GM21515 (cell line): ENCODE results near the gene STK10.
"Not testable (repeated sequence)": the region's sequence is repeated elsewhere in the genome, so short reads cannot be mapped to it uniquely, and the experiment has no call there.

Source experiments
- ATAC-seq: cut with Tn5 transposase; IDR thresholded peaks from one replicate; pipeline ENCODE4 v1.9.1; 2021; ENCODE audit not compliant: unreplicated experiment

The STK10 gene

GRCh38 chr5:172167895-172168294, 20.1 kb downstream of the STK10 start:
- no peak for ATAC-seq

GRCh38 chr5:172166030-172166826, 21.8 kb downstream of the STK10 start:
- no peak for ATAC-seq

- ATAC-seq: no peak
Observed at GRCh38 chr5:172165465-172165864, 22.6 kb downstream of the STK10 start.

- ATAC-seq: no peak
Observed at GRCh38 chr5:172164769-172165212, 23.2 kb downstream of the STK10 start.

DNA sequence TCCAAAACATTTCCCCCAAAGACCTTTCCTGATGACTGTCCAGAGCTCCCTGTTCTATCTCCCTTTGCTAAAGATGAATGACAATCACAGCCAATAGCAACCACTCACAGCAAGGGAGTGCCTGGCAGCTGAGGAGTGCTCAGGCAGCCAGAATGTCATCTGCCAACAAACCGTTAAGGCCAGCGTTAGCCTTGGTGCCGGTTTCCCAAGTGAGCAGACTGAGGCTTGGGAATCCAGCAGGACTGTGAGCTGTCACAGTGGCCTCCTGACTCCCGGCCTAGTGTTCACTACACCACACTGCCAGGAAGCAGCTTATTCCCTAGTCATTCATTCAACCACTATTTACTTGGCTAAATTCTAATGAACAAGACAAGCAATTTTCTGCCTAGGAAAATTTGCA, 24.7 kb downstream of the STK10 start:
- ATAC-seq: no peak

DNA sequence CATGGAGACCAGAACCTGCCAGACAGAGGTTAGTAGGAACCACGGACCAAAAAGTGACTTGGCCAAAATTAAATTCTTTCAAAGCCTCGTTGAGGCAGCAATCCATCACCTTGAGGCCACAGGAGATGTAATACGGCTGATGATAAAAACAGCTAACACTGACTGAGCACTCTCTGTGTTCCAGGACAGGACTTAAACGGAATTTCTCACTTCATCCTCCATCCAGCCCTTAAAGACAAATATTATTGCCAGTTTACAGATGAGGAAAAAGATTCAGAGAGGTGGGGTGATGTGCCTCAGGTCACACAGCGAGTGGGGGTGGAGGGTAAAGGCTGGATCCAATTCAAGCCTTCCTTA, 25.1 kb downstream of the STK10 start:
- ATAC-seq: no peak

- no peak for ATAC-seq
Observed at GRCh38 chr5:172162323-172162986, 25.6 kb downstream of the STK10 start.

GRCh38 chr5:172160506-172160905, 27.5 kb downstream of the STK10 start:
- ATAC-seq: no peak

- no peak for ATAC-seq
Observed at GRCh38 chr5:172159016-172159415, 29.0 kb downstream of the STK10 start.

- no peak for ATAC-seq
Observed at GRCh38 chr5:172156541-172156994, 31.5 kb downstream of the STK10 start.

DNA sequence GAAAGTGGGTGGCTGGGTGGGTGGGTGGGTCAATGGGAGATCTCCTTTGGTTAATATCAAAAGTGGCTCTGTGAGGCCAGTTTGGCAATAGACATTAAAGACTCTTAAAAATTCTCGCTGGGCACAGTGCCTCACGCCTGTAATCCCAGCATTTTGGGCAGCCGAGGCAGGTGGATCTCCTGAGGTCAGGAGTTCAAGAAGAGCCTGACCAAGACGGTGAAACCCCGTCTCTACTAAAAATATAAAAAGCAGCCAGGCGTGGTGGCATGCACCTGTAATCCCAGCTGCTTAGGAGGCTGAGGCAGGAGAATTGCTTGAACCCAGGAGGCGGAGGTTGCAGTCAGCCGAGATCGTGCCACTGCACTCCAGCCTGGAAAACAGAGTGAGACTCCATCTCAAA, 32.9 kb downstream of the STK10 start:
- not testable (repeated sequence) for ATAC-seq

DNA sequence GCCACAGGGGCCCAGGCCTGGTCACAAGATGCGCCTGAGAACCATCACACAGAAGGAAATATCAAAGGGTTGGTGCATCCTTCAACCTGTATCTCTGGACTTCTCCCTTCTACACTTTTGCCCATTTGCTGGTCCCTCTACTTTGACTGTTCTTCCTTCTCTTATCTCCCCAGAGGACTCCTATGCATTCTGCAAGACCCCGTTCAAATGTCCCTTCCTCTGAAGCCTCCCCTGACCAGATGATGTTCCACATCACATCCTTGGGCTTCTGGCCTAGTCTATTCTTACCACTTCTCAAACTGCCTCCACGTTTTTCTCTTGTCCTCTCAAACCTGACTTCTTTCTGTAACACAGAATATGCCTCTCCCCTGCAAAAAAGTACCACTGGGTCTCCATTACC, 34.3 kb downstream of the STK10 start:
- ATAC-seq: no peak

DNA sequence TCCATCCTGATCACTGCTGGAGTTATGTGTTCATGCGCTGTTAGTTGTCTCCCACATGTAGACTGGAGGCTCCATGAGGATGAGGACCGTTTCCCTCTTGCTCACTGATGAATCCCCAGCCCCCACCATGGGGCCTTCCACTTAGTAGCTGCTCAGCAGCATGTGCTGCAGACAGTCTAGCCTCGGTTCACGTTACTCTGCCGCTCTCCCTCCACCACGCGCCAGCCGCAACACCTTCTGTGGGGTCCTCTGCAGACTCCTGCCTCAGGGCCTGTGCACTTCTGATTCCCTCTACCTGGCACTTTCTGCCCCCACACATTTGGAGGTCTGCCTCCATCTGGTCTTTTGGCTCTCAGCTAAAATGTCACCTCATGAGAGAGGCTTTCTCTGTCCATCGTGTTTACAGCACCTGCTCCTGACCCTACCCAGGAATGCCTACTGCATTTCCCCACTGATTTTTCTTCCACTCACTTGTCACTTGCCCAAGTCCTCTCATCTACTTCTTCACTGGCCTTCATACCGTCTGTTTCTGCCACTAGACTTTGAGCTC, 36.3 kb downstream of the STK10 start:
- no peak for ATAC-seq

DNA sequence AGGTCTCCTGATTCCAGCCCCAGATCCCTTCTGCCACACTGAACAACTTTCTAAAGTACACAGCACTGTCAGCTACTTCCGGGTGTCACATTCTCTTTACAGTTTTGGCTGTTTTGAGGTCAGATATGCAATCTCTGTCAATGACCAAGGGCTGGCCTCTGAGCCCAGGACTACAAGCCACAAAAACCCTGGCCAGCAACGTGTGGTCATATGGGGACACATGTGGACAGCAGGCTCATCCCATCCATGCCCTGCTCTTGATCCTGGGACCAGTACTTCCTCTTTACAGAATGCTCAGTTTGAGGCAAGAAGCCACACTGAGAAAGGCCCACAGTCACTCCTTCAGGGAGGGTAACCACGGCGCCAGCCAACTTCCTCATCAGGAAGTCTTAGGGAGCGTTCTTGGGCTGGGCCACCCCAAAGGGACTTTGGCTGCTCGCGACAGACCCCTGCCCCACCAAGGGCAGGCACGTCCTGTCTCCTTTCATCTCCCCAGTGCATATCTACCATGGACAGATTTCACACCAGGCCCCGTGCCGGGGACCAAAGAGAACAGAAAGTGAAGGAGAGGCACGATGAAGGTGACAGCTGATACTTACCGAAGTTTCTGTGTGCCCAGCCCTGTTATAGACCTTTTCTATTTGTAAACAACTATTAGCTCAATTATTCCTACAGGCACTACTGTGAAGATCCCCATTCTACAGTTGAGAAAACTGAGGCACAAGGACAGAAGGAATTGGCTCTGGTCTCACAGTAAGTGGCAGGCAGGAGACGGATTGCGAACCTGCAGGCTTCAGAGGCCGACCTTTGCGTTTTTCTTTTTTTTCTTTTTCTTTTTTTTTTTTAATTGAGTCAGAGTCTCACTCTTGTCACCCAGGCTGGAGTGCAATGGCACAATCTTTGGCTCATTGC, 37.3 kb downstream of the STK10 start:
- ATAC-seq: peak; percentile 69

GRCh38 chr5:172149481-172149880, 38.5 kb downstream of the STK10 start:
- not testable (repeated sequence) for ATAC-seq

DNA sequence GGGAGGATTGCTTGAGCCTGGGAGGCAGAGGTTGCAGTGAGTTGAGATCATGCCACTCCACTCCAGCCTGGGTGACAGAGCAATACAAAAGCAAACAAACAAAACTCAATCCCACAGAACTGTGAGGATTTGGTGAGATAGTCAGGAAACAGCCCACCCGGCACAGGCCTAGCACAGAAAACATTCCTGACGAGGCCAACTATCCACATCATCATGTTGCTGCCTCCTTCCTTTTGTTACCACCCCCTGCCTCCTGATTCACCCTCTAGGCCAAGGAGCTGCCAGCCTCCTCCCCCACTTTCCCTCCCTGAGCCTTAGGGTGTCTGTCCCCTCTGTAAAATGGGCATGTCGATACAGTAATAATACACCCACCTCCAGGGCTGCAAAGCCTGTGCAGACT, 39.0 kb downstream of the STK10 start:
- ATAC-seq: no peak

DNA sequence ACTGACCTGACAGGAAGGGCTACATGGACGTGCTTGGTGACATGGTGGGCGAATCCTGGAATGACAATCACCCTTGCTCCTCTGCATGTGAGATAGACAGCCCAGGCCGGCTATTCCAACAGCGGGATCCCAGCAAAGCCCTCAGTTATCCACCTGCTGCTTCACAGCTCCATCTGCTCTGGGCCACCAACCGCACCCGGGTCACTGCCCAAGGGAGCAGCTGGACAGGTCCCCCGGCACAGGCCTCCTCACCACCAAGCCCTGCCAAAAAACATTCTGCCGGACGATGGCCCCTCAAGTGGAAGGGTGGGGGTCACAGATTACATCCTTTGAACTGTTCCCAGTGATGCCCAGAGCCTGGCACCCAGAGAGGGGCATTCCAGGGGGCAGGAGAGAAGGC, 39.6 kb downstream of the STK10 start:
- ATAC-seq: no peak

GRCh38 chr5:172147857-172148256, 40.2 kb downstream of the STK10 start:
- no peak for ATAC-seq

DNA sequence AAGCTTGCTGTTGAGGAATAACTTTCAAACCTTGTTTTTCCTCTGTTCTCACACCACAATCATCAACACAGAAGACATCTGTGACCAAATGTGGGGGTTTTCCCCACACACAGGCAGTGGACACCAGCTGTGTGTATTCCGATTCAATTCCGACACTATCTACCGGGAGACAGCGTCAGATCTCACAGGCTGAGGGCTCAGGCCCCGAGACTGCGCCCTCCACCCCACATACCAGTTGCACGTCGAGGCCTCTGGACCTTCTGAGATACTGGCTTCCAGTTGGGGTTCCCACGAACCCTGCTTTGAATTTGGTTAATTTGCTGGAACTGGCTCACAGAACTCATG, 41.3 kb downstream of the STK10 start:
- no peak for ATAC-seq

DNA sequence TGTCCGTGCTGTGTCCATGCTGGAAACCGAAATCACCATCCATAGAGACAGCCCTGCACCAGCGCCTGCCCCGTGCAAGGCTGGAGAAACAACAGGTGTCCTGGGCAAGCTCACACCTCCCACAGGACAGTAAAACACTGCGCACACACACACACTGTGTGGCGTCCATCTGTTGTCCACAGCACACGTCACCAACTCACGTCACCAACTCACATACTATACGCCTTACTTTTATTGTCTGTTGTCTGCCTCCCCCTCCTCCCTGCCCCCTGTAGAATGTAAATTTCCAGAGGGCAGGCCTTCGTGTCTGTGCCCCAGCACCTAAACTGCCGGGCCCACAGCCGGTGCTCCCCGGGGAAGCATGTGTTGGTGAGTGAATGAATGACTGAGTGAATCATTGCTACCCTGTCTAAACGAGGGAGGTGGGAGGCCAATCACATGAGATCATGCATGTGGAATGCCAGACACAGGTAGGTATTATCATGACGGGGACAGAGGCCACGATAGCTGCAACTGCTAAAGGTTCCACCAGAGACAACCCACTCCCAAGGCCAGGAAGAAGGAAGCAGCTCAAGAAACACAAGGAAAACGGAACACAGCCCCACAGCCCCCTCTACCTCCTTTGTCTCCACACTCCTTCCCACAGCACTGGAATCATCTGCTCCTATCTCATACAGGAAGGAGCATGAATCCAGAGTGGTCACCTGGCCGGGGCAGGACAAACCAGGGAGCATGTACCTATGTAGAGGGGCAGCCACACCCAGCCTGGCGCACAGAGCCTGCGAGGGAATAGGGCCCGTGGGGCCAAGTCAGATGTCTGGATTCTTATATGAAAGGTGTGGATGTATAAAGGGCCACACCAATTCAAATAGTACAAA, 41.9 kb downstream of the STK10 start:
- ATAC-seq: no peak
